ENCODE data around the gene DENND4B.

The DENND4B gene

GRCh38 chr1:153934746-153935145, 11.8 kb downstream of the DENND4B start:
- DNase-seq (ENCODE audit: low read depth, low spot score) = no peak
- no peak for TF ChIP-seq CTCF (IDR thresholded peaks at IDR 0.05; ENCODE audit: low read depth, low read length)
- in situ Hi-C loops (cut with HindIII; ENCODE audit: low sequenced_read_pairs) = no loop called here
- no peak overlapping the region for H3K4me3 ChIP-seq (ENCODE audit: low read depth, low read length)

GRCh38 chr1:153933955-153934354, 12.6 kb downstream of the DENND4B start:
- no peak for DNase-seq (ENCODE audit: low read depth, low spot score)
- no peak for TF ChIP-seq CTCF (IDR thresholded peaks at IDR 0.05; ENCODE audit: low read depth, low read length)
- H3K4me3 ChIP-seq (ENCODE audit: low read depth, low read length) = no peak overlapping the region
- in situ Hi-C loops (cut with HindIII; ENCODE audit: low sequenced_read_pairs) = no loop called here

GRCh38 chr1:153933430-153933829, 13.1 kb downstream of the DENND4B start:
- TF ChIP-seq CTCF (IDR thresholded peaks at IDR 0.05; ENCODE audit: low read depth, low read length) = no peak

GRCh38 chr1:153932156-153933131, 14.1 kb downstream of the DENND4B start:
- no peak overlapping the region for H3K4me3 ChIP-seq (ENCODE audit: low read depth, low read length)
- in situ Hi-C loops (cut with HindIII; ENCODE audit: low sequenced_read_pairs) = no loop called here
- DNase-seq (ENCODE audit: low read depth, low spot score) = no peak
- TF ChIP-seq CTCF (IDR thresholded peaks at IDR 0.05; ENCODE audit: low read depth, low read length) = no peak

More at GRCh38 chr1:153933430-153933829, 13.1 kb downstream of the DENND4B start:
- in situ Hi-C loops (cut with HindIII; ENCODE audit: low sequenced_read_pairs) = no loop called here
- H3K4me3 ChIP-seq (ENCODE audit: low read depth, low read length) = no peak overlapping the region
- no peak for DNase-seq (ENCODE audit: low read depth, low spot score)

- no peak for DNase-seq (ENCODE audit: low read depth, low spot score)
- TF ChIP-seq CTCF (IDR thresholded peaks at IDR 0.05; ENCODE audit: low read depth, low read length) = no peak
- no peak overlapping the region for H3K4me3 ChIP-seq (ENCODE audit: low read depth, low read length)
- in situ Hi-C loops (cut with HindIII; ENCODE audit: low sequenced_read_pairs) = no loop called here
Observed at GRCh38 chr1:153929981-153930948, 16.3 kb downstream of the DENND4B start.

GRCh38 chr1:153929426-153929825, 17.1 kb downstream of the DENND4B start:
- no peak overlapping the region for H3K4me3 ChIP-seq (ENCODE audit: low read depth, low read length)
- no peak for DNase-seq (ENCODE audit: low read depth, low spot score)
- TF ChIP-seq CTCF (IDR thresholded peaks at IDR 0.05; ENCODE audit: low read depth, low read length) = no peak
- in situ Hi-C loops (cut with HindIII; ENCODE audit: low sequenced_read_pairs) = no loop called here
